GM13977 (cell line): ENCODE results near the gene UBE2U.

ENCODE experiments used
- DNase-seq: peaks from one replicate; pipeline ENCODE4 v3.0.0; 2012; ENCODE audit warnings: low spot score
- CTCF ChIP-seq: IDR thresholded peaks from 2 replicates; pipeline ENCODE4 v1.5.1; 2012; ENCODE audit warnings: mild to moderate bottlenecking, control low read depth; ENCODE audit not compliant: insufficient read depth; ENCODE audit errors: extremely low read depth, missing control alignments
- in situ Hi-C: fragments of 300-500 bp; cut with MboI; formaldehyde crosslinking; loops from one replicate; pipeline ENCODE4 v1.12.0; 2022; ENCODE audit warnings: low sequenced_read_pairs, low pct_unique_long_range_greater_than_20kb, mixed read lengths, inconsistent platforms; ENCODE audit not compliant: unreplicated experiment

The UBE2U gene

DNA sequence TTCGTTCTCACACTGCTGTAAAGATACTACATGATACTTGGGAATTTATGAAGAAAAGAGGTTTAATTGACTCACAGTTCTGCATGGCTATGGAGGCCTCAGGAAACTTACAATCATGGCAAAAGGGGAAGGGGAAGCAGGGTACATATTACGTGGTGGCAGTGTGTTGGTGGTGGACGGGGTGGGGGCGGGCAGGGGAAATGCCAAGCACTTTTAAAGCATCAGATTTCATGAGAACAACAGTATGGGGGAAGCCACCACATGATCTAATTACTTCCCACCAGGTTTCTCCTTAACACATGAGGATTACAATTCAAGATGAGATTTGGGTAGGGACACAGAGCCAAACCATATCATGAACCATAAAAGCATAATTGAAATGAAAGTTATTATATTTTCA, 88.5 kb downstream of the UBE2U start:
- TF ChIP-seq CTCF = no peak
- in situ Hi-C loops = no loop called here
- no peak for DNase-seq

GRCh38 chr1:64292399-64292798, 89.0 kb downstream of the UBE2U start:
- DNase-seq = no peak
- in situ Hi-C loops = no loop called here
- no peak for TF ChIP-seq CTCF

- TF ChIP-seq CTCF = no peak
These were observed 90.4 kb downstream of the UBE2U start for GRCh38 chr1:64293820-64294219.

GRCh38 chr1:64295136-64295535, 91.7 kb downstream of the UBE2U start:
- in situ Hi-C loops = no loop called here
- TF ChIP-seq CTCF = no peak
- DNase-seq = no peak

More at GRCh38 chr1:64293820-64294219, 90.4 kb downstream of the UBE2U start:
- in situ Hi-C loops = no loop called here
- DNase-seq = no peak

GRCh38 chr1:64295561-64295960, 92.1 kb downstream of the UBE2U start:
- in situ Hi-C loops = no loop called here
- TF ChIP-seq CTCF = no peak
- DNase-seq = no peak

- in situ Hi-C loops = no loop called here
- DNase-seq = no peak
- no peak for TF ChIP-seq CTCF
These were observed 93.0 kb downstream of the UBE2U start for GRCh38 chr1:64296459-64296858.

DNA sequence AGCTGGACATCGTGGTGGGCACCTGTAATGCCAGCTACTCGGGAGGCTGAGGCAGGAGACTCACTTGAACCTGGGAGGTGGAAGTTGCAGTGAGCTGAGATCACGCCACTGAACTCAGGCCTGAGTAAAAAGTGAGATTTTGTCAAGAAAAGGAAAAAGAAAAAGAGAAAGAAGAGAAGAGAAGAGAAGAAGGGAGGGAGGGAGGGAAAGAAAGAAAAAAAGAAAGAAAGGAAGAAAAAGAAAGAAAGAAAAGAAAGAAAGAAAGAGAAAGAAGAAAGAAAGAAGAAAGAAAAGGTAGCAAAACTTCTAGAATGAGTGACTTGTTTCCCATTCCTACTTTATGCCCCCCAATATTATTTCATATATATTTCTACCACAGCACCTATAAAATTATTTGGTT, 98.8 kb downstream of the UBE2U start:
- no peak for TF ChIP-seq CTCF
- in situ Hi-C loops = no loop called here
- no peak for DNase-seq
